Epithelial cell of prostate (primary cell): ENCODE results near the gene KITLG.
"Not testable (repeated sequence)": the region's sequence is repeated elsewhere in the genome, so short reads cannot be mapped to it uniquely, and the experiment has no call there.

ENCODE experiments used
- DNase-seq: peaks from one replicate; pipeline ENCODE4 v3.0.0-alpha.2; 2011; ENCODE audit warnings: low read depth, low spot score
- H3K27ac ChIP-seq: fragments of 450-650 bp; 2 replicates; pipeline ENCODE4 v1.5.1; 2017; ENCODE audit warnings: mild to moderate bottlenecking

The KITLG gene

DNA sequence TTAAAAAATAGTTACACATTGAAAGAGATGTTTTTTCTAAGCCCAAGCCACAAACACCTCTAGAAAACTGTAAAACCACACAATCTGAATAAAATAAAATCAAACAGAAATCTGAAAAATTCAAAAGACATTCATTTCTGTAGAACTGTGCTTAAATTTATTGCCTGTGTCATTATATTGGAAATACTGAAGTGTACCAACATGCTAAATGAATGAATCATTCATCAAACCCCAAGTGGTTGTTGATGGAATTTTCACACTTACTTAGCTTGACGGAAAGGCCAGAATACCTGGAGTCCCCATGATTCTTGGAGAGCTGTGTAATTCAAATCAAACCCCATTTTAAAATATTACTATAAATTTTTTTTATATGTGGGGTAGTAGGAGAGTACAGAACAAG, 2.7 kb downstream of the KITLG start:
- DNase-seq, result no peak
- H3K27ac ChIP-seq, result no peak overlapping the region

DNA sequence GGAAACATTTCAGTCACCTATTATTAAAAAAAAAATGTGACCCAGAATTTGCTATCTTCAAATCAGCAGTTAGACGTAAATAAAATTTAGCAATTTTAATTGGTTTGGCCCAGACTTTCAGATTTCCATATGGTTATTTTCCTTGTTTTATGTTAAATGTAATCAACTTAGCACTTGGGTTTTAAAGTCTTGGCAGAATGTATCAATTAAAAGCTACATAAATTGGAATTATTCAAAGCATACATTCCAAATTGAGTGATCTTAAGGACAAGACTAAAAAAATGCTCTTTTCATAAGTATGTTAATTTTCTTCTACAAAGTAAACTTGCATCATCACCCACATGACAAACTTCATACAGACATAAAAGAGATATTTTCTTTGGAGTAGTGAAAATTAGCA, 3.4 kb downstream of the KITLG start:
- no peak overlapping the region for H3K27ac ChIP-seq
- no peak for DNase-seq

DNA sequence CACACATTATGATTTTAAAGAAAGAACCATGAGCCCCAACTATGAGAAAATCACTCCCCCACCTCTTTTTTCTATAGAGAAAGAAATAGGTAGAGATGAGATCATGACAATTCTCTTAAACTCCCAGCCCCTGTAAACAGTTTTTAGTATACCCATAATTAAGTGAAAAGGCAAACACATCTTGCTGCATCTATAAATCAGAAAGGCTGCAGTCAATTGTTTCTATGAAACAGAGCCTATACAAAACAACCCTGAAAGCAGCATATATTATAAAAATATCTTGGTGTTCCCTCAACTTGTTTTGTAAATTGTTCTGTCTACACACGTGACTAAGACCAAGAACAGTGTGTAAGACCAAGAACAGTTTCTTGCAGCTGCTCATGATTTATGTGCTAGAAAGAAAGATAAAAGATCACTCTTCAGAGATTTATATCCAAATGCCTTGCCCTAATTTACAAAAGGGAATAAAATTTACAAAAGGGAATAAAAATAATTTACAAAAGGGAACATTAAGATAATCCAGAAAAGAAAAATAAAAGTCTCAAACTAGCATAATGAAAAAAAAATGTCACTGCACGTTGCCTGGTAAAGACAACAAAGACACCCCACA, 4.8 kb downstream of the KITLG start:
- no peak for DNase-seq
- H3K27ac ChIP-seq, result no peak overlapping the region

DNA sequence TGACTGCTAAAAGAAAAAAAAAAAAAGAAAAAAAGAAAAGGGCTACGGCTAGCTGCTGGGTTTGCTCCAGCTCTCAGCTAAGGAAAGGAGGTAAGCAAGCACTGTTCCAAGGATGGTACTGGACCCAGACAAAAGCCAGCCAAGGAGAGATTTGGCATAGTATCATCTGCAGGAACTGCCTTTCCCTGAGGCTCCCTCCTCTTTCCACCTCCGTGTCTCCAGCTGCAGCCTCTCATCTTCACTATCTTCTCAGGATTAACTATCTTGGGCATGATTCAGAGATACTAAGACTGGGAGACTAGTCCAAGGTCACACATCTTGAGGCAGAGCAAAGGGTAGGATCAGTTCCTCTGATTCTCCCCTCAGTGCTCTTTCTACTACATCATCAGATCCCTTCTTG, 6.0 kb downstream of the KITLG start:
- no peak overlapping the region for H3K27ac ChIP-seq
- no peak for DNase-seq

DNA sequence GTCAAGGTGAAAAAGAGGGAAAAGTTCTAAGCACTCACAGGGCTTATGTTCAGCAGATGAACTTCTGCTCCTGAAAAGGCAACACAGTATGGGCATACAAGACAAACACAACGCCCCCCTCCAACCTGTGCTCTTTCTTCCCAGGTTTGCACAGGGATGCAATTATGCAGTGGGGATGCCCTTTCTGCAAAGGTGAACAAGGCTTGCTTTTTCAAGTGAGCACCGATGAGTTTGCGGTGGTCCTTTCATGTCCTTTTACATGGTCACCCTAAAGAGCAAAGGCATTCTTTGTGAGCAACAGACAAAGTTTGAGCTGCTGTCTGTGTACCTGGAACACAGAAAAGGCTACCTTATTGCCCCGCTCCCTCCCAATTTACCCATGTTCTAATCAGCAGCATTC, 6.7 kb downstream of the KITLG start:
- no peak for DNase-seq
- no peak overlapping the region for H3K27ac ChIP-seq

DNA sequence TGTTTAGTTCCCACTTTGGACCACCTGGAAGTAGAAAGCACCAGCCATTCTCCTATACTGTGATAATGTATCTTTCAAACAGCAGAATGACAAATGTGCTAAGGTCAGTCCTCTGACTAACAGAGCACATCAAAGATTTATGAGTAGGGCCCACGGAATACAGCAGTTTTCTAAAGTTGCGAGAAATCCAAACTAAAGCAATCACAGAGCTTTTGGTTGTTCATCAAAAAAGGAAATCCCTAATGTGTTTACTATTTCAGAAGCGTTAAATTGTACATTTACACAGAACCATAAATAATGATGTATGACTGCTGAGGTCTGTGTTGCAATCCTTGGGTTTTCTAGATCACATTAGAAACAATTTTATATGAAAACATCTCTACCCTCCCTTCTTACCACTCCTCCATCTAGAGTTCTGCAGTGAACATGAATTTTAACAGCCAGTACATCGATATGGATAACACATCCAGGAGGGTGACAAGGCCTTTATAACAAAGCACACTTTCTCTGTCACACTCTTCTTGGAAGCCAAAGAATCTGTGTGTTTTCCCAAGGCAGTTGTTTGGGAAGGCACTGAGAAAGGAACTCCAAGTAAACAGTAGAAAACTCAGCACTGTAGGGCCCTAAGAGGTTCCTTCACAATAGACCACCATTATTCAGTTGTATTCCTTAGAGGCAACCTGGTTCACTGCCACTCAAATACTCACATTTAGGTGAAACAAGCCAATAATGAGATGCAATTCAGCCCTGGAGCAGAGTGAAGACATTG, 7.3 kb downstream of the KITLG start:
- no peak for DNase-seq
- no peak overlapping the region for H3K27ac ChIP-seq

DNA sequence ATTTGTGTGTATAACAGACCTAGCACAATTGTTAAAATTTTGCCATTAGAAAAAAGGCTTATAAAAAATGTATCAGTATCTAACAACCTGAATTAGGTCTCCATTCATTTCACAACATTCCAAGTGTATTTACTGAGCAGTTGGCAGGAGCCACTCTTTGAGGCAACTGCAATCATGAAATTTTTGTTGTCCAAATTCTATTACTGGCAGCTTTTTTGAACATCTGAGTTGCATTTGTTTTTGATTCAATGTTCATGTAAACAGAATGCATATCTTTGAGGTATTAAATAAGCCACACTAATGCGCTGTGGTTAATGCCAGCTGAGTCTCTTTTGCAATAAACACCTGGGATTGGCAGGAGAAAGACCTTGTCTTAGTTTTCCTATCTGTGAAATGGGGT, 8.7 kb downstream of the KITLG start:
- no peak for DNase-seq
- no peak overlapping the region for H3K27ac ChIP-seq

DNA sequence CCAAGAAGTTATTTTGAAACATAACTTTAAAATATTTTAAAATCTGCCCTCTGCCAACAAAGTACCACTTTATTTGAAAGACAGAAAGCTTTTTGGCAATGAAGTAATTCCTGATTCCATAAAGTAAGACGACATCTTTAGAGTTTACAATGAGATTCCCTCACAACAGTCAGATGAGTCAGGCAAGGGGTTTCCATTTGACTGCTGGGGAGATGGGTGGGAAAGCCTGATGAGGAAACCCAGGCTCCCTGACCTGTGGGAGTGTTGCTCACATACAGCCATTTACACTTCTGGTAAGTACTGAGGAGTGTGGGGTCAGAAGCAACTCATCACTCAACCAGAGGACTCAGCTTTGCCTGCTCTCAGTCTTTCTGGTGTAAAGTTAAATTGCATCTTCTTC, 10.2 kb downstream of the KITLG start:
- no peak overlapping the region for H3K27ac ChIP-seq
- no peak for DNase-seq

DNA sequence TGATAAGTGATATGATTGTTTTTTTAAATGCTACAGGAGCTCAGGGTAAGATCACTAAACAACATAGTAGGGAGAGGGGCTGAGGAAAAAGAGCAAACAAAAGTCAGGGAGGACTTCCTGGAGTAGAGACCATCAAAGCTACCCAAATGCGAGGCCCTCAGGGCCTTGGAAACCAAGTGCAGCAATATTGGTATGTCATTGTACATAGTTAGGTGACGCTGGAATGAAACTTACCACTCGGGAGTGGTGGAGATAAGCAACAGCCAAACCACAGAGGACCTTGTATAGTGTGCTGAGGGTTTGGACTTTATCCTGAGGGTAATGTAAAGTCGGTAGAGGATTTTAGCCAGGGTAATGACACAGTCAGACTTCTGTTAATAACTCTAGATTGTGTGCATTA, 13.8 kb downstream of the KITLG start:
- peak overlapping the region; percentile 27 for H3K27ac ChIP-seq
- DNase-seq, result no peak

DNA sequence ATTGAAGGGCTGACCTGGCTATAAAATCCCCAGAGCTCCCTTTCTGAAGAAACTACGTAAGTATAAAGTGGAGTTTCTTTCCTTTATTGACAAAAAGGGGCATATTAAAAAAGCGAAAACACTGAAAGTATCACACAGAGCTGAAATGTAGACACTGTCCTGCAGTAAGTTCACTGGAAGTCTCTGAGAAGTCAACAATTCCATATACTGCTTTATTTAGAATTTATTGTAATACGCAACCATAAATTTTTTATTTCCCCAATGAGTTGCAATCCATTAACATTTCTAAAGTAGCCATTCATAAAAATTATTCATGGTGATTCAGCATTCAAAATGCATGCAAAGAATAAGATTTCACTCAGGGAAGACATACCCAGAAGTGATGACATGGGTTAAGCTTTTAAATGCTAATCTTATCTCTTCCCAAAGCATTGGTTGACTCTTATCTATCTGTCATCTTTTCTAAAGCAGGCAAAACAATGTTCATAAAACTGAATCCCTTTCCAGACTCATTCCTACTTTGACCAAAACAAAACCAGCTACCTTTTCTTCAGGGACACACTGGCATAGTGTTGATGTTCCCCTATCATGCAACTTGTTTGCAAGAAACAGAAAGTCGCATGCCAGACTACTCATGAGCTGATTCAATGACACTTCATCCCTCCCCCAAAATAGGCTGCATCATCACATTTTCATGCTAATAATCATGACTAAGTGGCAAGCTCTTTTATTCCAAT, 17.3 kb downstream of the KITLG start:
- DNase-seq, result no peak
- peak overlapping the region; percentile 88 for H3K27ac ChIP-seq

DNA sequence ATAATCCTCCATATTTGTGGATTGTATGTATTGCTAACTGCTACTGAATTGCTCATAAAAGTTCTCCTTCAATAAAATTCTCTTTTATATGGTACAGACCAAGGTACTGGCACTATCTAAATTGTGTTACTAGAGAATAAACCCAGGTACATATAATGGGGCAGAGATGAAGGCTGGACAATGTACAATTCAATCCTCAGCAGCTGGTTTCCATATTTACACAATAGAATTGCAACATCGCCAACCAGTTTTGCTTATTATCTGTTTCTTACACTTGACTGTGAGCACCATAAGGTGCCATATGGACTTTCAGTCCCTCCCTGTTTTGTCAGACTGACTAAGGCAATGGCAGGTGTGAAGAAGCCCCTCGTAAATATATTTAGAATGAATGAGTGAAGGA, 18.1 kb downstream of the KITLG start:
- no peak for DNase-seq
- peak overlapping the region; percentile 88 for H3K27ac ChIP-seq

DNA sequence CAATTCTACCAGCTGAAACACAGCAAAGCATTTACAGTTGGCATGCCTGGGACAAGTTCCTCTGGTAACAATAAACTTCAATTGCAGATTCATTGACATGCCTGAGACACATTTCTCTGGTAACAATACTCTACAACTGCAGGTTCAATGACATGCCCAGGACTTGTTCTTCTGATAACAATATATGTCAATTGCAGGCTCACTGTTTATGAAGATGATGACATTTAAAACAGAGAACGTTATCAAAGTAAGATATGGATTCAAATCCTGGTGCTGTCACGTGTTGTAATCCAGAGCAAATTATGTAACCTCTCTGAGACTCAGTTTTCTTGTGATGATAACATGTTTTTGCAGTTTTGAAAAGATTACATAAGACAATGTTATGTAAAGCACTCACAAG, 20.5 kb downstream of the KITLG start:
- H3K27ac ChIP-seq, result peak overlapping the region; percentile 88
- no peak for DNase-seq

DNA sequence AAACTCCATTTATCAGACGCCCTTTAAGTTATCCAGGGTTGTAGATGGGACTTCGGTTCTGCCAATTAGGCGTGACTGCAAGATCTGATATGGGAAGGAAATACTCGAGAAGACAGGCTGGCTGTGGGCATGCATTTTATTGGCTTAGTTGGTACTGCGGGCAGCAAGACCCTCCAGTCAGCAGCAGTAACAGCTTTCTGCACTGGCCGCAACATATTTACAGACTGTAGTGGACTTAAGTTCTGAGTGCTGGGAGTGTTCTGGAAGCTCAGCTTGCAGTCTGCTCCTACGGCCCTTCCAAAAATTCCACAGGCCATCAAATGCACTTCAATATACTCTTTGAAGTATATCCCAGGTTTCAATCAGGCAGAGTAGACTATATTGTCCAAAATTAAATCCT, 21.1 kb downstream of the KITLG start:
- peak overlapping the region; percentile 88 for H3K27ac ChIP-seq
- no peak for DNase-seq

DNA sequence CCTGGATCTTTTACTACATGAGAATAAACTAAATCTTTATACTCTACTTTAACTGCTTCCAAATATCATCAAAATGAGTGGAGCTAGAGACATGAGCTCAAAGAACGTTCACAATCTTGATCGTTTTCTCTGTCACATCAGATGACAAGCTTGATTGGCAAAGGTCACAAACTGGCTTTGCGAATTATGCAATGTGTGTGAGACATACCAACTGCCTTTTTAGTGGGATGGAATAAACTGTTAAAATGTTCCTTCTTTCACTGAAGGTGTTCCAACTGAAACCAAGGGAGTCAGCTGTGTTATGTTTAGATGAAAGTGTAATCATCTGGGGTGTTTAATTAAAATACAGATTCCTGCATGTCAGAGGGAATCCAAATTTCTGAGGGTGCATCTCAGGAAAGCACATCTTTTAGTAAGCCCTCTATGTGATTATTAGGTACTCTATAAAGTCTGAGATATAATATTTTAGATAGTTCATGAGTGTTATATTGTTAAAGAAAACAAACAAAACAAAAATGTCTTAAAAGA, 21.9 kb downstream of the KITLG start:
- DNase-seq, result no peak
- no peak overlapping the region for H3K27ac ChIP-seq

DNA sequence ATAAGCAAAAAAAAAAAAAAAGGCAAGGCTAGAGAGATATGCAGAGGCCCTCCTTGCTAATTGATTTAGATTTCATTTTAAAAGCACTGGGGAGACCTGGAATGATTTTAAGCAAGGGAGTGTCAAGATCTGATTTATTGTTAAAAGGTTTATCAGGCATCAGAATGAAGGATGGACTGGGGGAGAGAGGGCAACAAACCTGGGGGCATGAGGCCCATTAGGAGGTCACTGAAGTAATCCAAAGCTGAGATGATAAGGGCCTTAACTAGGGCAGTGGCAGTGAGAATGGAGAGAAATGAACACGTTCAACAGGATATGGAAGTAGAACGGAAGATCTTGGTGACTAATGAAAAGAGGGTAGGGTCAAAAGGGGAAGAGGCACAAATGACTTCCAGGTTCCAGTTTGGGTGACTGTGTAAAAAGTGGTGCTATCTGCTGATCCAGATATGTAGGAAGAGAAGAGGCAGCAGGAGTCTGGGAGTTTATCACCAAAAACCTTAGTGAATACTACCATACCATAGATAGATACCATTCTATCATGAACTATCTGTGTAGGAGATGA, 24.0 kb downstream of the KITLG start:
- no peak overlapping the region for H3K27ac ChIP-seq
- DNase-seq, result no peak

DNA sequence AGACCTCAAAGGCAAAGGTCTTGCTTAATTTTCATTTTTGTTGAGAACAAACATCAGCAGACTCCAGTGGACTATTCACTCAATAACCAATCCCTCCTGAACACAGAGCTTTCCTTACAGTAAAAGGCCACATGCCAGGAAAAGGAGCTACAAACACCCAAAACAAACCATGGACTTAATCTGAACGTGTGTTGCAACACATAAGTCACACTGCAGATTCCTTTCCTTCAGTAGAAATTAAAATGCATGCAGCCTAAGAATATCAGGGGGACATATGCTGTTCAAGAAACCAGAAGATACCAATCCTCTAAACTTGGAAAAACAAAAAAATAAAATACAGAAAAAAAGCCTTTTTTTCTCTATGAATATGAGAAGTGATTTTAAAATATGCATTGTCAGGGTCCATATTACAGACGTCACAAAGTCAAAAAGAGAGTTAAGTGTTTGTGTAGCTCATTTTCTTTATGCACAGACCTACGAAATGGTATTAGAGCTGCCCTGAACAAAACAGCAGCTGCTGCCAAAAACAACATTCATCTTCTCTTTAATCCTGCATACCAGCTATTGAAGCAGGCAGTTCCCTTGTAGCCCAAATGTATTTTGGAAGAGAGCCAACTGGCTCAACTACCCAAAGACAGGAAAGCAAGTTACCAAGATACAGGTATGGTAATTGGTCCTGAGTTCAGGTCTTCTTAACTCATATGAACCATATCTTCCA, 26.2 kb downstream of the KITLG start:
- no peak for DNase-seq
- peak overlapping the region; percentile 15 for H3K27ac ChIP-seq

DNA sequence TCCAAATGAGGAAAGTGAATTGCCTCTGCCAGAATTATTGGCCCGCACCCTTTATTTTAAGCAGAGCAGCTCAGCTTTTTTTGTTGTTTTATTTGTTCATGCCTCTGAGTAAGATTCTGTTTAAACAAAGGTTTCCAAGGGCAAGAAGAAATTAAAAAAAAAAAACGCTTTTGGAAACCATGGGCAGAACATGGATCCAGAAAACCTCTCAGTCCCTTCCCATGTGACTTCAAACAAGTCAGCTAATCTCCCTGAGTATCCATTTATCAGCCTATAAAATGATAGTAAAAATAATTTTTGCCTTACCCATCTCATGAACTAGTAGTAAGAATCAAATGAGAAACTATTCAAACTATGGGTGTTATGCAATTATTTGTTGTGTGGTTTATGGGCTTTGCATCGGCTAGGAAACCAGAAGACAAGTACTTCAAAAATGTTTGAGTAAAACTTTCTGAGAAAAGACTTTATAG, 27.6 kb downstream of the KITLG start:
- peak overlapping the region; percentile 42 for H3K27ac ChIP-seq

DNA sequence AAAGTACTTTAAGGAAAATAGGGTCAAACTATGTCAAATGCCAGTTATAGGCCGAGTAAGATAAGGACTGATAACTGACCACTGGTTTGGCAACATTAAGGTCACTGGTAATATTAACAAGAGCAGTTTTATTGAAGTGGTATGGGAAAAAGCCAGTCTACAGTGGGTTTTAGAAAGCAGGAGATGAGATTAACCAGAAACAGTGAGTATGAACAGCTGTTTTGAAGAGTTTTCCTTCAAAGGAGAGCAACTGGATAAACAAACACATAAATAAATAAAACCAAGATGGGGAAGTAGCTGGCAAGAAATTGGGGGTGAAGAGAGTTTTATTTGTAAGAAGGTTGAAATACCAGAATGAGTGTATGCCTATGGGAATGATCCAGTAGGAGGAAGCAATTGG, 30.3 kb downstream of the KITLG start:
- DNase-seq, result no peak
- H3K27ac ChIP-seq, result no peak overlapping the region

More for the DNA sequence above, 27.6 kb downstream of the KITLG start:
- no peak for DNase-seq

DNA sequence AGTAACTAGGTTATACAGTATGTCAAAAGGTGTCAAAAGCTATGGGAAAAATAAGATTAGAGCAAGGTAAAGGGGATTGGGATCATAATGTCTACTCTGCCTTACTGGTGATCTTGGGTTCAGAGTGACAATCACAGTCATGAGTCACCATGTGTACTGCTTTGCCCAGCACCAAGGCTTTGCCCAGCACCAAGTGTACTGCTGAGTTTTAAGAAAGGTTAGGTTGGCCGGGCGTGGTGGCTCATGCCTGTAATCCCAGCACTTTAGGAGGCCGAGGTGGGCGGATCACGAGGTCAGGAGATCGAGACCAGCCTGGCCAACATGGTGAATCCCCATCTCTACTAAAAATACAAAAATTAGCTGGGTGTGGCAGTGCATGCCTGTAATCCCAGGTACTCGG, 32.3 kb downstream of the KITLG start:
- DNase-seq, H3K27ac ChIP-seq: not testable (repeated sequence)

DNA sequence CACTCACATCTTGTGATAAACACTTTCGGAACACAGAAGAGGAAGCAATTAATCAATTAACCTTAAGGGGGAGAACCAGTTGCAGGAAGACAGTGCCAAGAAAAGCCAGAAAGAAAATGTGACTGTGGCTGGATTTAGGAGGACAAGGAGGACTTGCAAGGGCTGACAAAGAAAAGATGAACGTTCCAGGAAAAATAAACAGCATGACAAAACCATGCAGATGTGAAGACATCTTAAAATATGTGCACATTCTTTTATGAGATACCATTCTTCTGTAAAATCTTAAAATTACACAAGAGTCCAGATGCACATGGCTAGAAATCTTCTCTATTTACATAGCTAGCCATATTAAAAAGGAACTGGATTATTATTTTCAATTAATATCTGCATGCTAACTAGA, 33.4 kb downstream of the KITLG start:
- H3K27ac ChIP-seq, result no peak overlapping the region
- no peak for DNase-seq
